PC-9 (cell line): ENCODE data around the gene RAB11FIP5.

Experiments
- EZH2 ChIP-seq: fragments of 200-600 bp; sonication (generic); IDR thresholded peaks from 2 replicates; pipeline ENCODE4 v1.8.0; 2017; ENCODE audit warnings: antibody characterized with exemption, low read depth
- TF ChIP-seq, protein P1 (sequence below): fragments of 200-600 bp; sonication (generic); conservative IDR thresholded peaks from 2 replicates; pipeline ENCODE4 v1.6.1; 2017; ENCODE audit warnings: mixed run types, antibody characterized with exemption, mild to moderate bottlenecking, moderate library complexity

- TF ChIP-seq, protein P1, sequence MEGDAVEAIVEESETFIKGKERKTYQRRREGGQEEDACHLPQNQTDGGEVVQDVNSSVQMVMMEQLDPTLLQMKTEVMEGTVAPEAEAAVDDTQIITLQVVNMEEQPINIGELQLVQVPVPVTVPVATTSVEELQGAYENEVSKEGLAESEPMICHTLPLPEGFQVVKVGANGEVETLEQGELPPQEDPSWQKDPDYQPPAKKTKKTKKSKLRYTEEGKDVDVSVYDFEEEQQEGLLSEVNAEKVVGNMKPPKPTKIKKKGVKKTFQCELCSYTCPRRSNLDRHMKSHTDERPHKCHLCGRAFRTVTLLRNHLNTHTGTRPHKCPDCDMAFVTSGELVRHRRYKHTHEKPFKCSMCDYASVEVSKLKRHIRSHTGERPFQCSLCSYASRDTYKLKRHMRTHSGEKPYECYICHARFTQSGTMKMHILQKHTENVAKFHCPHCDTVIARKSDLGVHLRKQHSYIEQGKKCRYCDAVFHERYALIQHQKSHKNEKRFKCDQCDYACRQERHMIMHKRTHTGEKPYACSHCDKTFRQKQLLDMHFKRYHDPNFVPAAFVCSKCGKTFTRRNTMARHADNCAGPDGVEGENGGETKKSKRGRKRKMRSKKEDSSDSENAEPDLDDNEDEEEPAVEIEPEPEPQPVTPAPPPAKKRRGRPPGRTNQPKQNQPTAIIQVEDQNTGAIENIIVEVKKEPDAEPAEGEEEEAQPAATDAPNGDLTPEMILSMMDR: no peak
- TF ChIP-seq EZH2: no peak
These were observed 30.2 kb upstream of the RAB11FIP5 start for GRCh38 chr2:73142937-73143336.
